ENCODE data around the gene RPS15A.

RPS15A gene

DNA sequence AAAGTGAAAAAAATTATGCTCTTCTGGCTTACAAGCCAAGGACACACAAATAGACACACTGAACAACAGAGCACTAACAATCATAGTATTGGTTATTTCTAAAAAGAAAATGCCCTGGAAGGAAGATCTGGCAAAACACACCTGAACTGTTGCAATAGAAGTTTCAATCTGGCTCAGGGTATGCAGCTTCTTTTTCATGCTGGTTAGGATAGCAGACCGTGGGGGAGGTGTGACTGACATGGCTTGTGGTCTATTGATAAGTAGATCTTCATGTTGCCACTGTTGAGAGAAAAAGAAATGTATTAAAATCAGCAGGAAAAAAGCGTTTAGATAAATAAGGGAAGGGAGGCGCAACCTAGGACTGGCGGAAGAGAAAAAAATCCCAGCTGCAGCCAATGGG, 37.8 kb upstream of the RPS15A start:
- no peak overlapping the region for H3K14ac ChIP-seq (ENCODE audit: low read length)
- DNase-seq = no peak
- no peak overlapping the region for H3K4me3 ChIP-seq (ENCODE audit: low read depth, low read length)
- no peaks in the 10 kb centered on the region for H3K27me3 ChIP-seq (ENCODE audit: insufficient read depth, low read length)
- H3K4me2 ChIP-seq (ENCODE audit: low read length) = no peak overlapping the region
- no peak overlapping the region for H2BK12ac ChIP-seq (ENCODE audit: low read length)
- no peak overlapping the region for H3K9ac ChIP-seq (ENCODE audit: low read length)
- no peak overlapping the region for H3K4ac ChIP-seq (ENCODE audit: low read depth, low read length)
- peaks cover 17 to 28% of the 10 kb centered on the region in 2 experiments for H3K36me3 ChIP-seq (ENCODE audit: control insufficient read depth in 1 of 2, insufficient read depth in 2 of 2, low read length in 2 of 2)
- H2AFZ ChIP-seq (ENCODE audit: insufficient read depth, low read length, poor library complexity) = no peak overlapping the region
- H3K27ac ChIP-seq (ENCODE audit: low read depth, low read length) = no peak overlapping the region
- WGBS (ENCODE audit: extremely low coverage, insufficient coverage, insufficient read length) = no CpG with 5 or more reads among the region's 4 CpGs
- H4K12ac ChIP-seq (ENCODE audit: low read depth, low read length) = no peak overlapping the region
- no peak overlapping the region for H3K18ac ChIP-seq (ENCODE audit: low read length)
- no peak overlapping the region for H2BK120ac ChIP-seq (ENCODE audit: insufficient read depth, low read length, poor library complexity)
- H3K79me1 ChIP-seq (ENCODE audit: low read length) = no peaks in the 10 kb centered on the region
- no peaks in the 10 kb centered on the region for H3K79me2 ChIP-seq (ENCODE audit: control insufficient read depth, insufficient read depth, low read length, poor library complexity)
- no peak overlapping the region for H2AK5ac ChIP-seq (ENCODE audit: low read length)
- H4K91ac ChIP-seq (ENCODE audit: low read depth, low read length) = no peak overlapping the region
- H4K8ac ChIP-seq (ENCODE audit: low read depth, low read length) = no peak overlapping the region
- no peak overlapping the region for H2BK5ac ChIP-seq (ENCODE audit: low read depth, low read length, poor library complexity)
- no peak overlapping the region for H3K23ac ChIP-seq (ENCODE audit: low read length)
- no peaks in the 10 kb centered on the region for H3K9me3 ChIP-seq (ENCODE audit: insufficient read depth, low read depth, low read length)
- H3K4me1 ChIP-seq (ENCODE audit: control insufficient read depth in 1 of 2, insufficient read depth in 2 of 2, low read length in 2 of 2) = no peaks in the 10 kb centered on the region

GRCh38 chr16:18816286-18816685, 26.2 kb upstream of the RPS15A start:
- Histone ChIP-seq H3K79me2 (ENCODE audit: control insufficient read depth, insufficient read depth, low read length, poor library complexity) (no peaks in the 10 kb centered on the region), H2AFZ (ENCODE audit: insufficient read depth, low read length, poor library complexity) (no peak overlapping the region), H3K14ac (ENCODE audit: low read length) (no peak overlapping the region), H3K27ac (ENCODE audit: low read depth, low read length) (no peak overlapping the region), H3K23ac (ENCODE audit: low read length) (no peak overlapping the region), H3K4me2 (ENCODE audit: low read length) (no peak overlapping the region), H4K8ac (ENCODE audit: low read depth, low read length) (no peak overlapping the region), H3K9ac (ENCODE audit: low read length) (no peak overlapping the region), H4K12ac (ENCODE audit: low read depth, low read length) (no peak overlapping the region), H3K4me3 (ENCODE audit: low read depth, low read length) (no peak overlapping the region), H2BK5ac (ENCODE audit: low read depth, low read length, poor library complexity) (no peak overlapping the region), H2BK120ac (ENCODE audit: insufficient read depth, low read length, poor library complexity) (no peak overlapping the region), H2BK12ac (ENCODE audit: low read length) (no peak overlapping the region), H3K4me1 (ENCODE audit: control insufficient read depth in 1 of 2, insufficient read depth in 2 of 2, low read length in 2 of 2) (no peaks in the 10 kb centered on the region), H3K9me3 (ENCODE audit: insufficient read depth, low read depth, low read length) (no peaks in the 10 kb centered on the region), H3K36me3 (ENCODE audit: control insufficient read depth in 1 of 2, insufficient read depth in 2 of 2, low read length in 2 of 2) (peaks cover 25 to 42% of the 10 kb centered on the region in 2 experiments), H3K18ac (ENCODE audit: low read length) (no peak overlapping the region), H3K27me3 (ENCODE audit: insufficient read depth, low read length) (no peaks in the 10 kb centered on the region), H3K79me1 (ENCODE audit: low read length) (no peaks in the 10 kb centered on the region), H4K91ac (ENCODE audit: low read depth, low read length) (no peak overlapping the region), H3K4ac (ENCODE audit: low read depth, low read length) (no peak overlapping the region), H2AK5ac (ENCODE audit: low read length) (no peak overlapping the region)
- DNase-seq = no peak
- no CpG with 5 or more reads among the region's 3 CpGs for WGBS (ENCODE audit: extremely low coverage, insufficient coverage, insufficient read length)

DNA sequence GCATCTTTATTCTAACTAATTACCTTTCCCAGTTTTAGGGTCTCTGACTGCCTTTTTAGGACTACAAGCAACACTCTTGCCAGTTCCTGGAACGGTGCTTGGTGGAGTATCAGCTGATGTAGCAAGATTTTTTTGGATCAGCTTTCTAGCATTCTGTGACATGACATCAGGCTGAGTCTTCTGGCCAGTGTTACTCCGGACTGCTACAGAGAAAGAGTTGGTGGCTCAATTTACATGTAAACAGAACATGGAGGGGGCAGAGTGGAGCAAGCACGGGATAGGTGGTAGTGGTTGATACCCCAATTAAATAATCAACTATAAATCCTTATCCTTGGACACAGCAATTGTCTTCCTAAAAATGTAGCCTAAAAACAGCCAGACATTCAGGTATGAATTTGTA, 21.8 kb upstream of the RPS15A start:
- no peak overlapping the region for H3K4ac ChIP-seq (ENCODE audit: low read depth, low read length)
- no peak overlapping the region for H3K23ac ChIP-seq (ENCODE audit: low read length)
- no peak overlapping the region for H4K91ac ChIP-seq (ENCODE audit: low read depth, low read length)
- no peak overlapping the region for H2BK120ac ChIP-seq (ENCODE audit: insufficient read depth, low read length, poor library complexity)
- no peak overlapping the region for H3K27ac ChIP-seq (ENCODE audit: low read depth, low read length)
- peaks cover 17 to 35% of the 10 kb centered on the region in 2 experiments for H3K36me3 ChIP-seq (ENCODE audit: control insufficient read depth in 1 of 2, insufficient read depth in 2 of 2, low read length in 2 of 2)
- no peak overlapping the region for H2BK5ac ChIP-seq (ENCODE audit: low read depth, low read length, poor library complexity)
- WGBS (ENCODE audit: extremely low coverage, insufficient coverage, insufficient read length) = no CpG with 5 or more reads among the region's 3 CpGs
- no peaks in the 10 kb centered on the region for H3K79me1 ChIP-seq (ENCODE audit: low read length)
- no peak overlapping the region for H3K9ac ChIP-seq (ENCODE audit: low read length)
- no peak overlapping the region for H2AFZ ChIP-seq (ENCODE audit: insufficient read depth, low read length, poor library complexity)
- no peak for DNase-seq
- H3K18ac ChIP-seq (ENCODE audit: low read length) = no peak overlapping the region
- H2BK12ac ChIP-seq (ENCODE audit: low read length) = no peak overlapping the region
- H3K27me3 ChIP-seq (ENCODE audit: insufficient read depth, low read length) = no peaks in the 10 kb centered on the region
- H3K4me2 ChIP-seq (ENCODE audit: low read length) = no peak overlapping the region
- H3K9me3 ChIP-seq (ENCODE audit: insufficient read depth, low read depth, low read length) = no peaks in the 10 kb centered on the region
- no peak overlapping the region for H4K8ac ChIP-seq (ENCODE audit: low read depth, low read length)
- H3K14ac ChIP-seq (ENCODE audit: low read length) = no peak overlapping the region
- H3K4me1 ChIP-seq (ENCODE audit: control insufficient read depth in 1 of 2, insufficient read depth in 2 of 2, low read length in 2 of 2) = no peaks in the 10 kb centered on the region
- H2AK5ac ChIP-seq (ENCODE audit: low read length) = no peak overlapping the region
- H4K12ac ChIP-seq (ENCODE audit: low read depth, low read length) = no peak overlapping the region
- H3K4me3 ChIP-seq (ENCODE audit: low read depth, low read length) = no peak overlapping the region
- H3K79me2 ChIP-seq (ENCODE audit: control insufficient read depth, insufficient read depth, low read length, poor library complexity) = no peaks in the 10 kb centered on the region

DNA sequence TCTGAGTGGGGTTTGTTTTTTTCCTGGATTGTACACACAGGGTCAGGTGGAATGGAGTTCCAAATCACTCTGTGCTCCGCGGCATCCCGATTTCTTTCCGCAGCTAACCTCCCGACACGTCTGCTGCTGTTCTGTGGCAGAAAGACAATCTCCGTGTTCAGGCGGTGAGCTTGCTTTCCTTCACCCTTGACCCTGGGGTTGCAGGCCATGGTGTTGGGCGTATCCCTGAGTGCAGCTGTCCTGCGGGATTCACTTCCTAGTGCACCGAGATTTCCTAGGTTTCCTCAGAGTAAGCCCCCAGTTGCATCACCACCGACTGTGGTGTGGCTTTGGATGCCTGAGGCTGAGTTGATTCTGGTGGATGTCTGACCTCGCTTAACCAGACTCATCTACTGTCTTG, 19.0 kb upstream of the RPS15A start:
- Histone ChIP-seq H3K27ac (ENCODE audit: low read depth, low read length) (no peak overlapping the region), H3K4me3 (ENCODE audit: low read depth, low read length) (no peak overlapping the region), H3K23ac (ENCODE audit: low read length) (no peak overlapping the region), H3K79me1 (ENCODE audit: low read length) (no peaks in the 10 kb centered on the region), H2BK12ac (ENCODE audit: low read length) (no peak overlapping the region), H2BK120ac (ENCODE audit: insufficient read depth, low read length, poor library complexity) (no peak overlapping the region), H3K18ac (ENCODE audit: low read length) (no peak overlapping the region), H4K12ac (ENCODE audit: low read depth, low read length) (no peak overlapping the region), H3K4me2 (ENCODE audit: low read length) (no peak overlapping the region), H3K9ac (ENCODE audit: low read length) (no peak overlapping the region), H3K4ac (ENCODE audit: low read depth, low read length) (no peak overlapping the region), H4K91ac (ENCODE audit: low read depth, low read length) (no peak overlapping the region), H3K9me3 (ENCODE audit: insufficient read depth, low read depth, low read length) (no peaks in the 10 kb centered on the region), H2AFZ (ENCODE audit: insufficient read depth, low read length, poor library complexity) (no peak overlapping the region), H3K79me2 (ENCODE audit: control insufficient read depth, insufficient read depth, low read length, poor library complexity) (no peaks in the 10 kb centered on the region), H3K36me3 (ENCODE audit: control insufficient read depth in 1 of 2, insufficient read depth in 2 of 2, low read length in 2 of 2) (peaks cover 11 to 26% of the 10 kb centered on the region in 2 experiments), H3K14ac (ENCODE audit: low read length) (no peak overlapping the region), H2AK5ac (ENCODE audit: low read length) (no peak overlapping the region), H3K4me1 (ENCODE audit: control insufficient read depth in 1 of 2, insufficient read depth in 2 of 2, low read length in 2 of 2) (no peaks in the 10 kb centered on the region), H3K27me3 (ENCODE audit: insufficient read depth, low read length) (no peaks in the 10 kb centered on the region), H4K8ac (ENCODE audit: low read depth, low read length) (no peak overlapping the region), H2BK5ac (ENCODE audit: low read depth, low read length, poor library complexity) (no peak overlapping the region)
- DNase-seq = no peak
- no CpG with 5 or more reads among the region's 13 CpGs for WGBS (ENCODE audit: extremely low coverage, insufficient coverage, insufficient read length)

Measured in trophoblast cell (in vitro differentiated cells and primary cell).